ENCODE data around the gene GMPR2.

The GMPR2 gene

DNA sequence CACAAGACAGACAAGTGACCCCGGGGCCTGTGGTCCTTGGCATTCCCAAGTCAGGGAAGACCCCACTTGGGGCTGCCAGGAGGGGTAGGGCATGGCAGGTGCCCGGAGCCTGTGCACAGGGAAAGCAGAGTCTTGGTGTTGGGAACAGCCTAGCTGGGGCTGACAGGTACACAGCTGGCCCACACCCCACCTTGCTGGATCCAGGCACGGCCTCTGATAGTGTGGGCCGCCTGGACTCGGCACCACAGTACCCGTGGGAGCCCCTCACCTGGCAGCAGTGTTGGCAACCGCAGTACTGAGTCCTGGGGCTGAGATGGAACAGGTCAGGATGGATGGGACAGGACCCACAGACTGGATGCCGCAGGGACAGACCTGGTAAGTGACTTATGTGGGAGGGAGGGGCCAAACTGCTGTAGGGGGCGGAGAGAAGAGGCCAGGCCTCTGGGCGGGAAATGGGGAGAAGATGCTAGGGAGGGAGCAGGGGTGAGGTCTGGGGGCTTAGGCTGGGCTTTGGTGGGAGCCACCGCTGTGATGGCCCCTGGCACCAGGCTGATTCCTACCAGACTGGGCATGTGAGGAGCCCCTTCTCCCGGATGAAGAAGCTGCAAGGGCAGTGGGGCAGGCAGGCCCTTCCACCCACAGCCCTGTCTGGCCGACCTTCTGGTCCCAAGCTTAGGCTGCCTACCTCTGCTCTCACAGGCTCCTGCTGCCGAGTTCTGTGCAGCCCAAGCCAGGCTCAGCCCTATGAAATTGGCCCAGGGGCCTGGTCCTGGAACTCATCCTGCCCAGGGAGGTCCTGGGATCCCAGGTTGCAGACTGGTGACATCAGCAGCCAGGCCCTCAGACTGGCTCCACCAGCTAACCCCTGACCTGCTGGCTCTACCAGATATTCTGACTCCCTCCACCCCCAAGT, 30.3 kb downstream of the GMPR2 start, which contains the start of gene TGM1:
Gene TGM1, minus strand, starts transcription at position 357 of the 913 bp plus-strand sequence. CDS start 825 bp downstream, outside the sequence.
- TF ChIP-seq, protein P1, sequence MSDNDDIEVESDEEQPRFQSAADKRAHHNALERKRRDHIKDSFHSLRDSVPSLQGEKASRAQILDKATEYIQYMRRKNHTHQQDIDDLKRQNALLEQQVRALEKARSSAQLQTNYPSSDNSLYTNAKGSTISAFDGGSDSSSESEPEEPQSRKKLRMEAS (IDR thresholded peaks at IDR 0.05; ENCODE audit: low read depth, low read length), result no peak
- TF ChIP-seq POLR2A (IDR thresholded peaks at IDR 0.05; ENCODE audit: extremely low read depth, insufficient read length) (no peak), MYC (IDR thresholded peaks at IDR 0.05; ENCODE audit: low read depth, low read length) (no peak)
- TF ChIP-seq, protein P2, sequence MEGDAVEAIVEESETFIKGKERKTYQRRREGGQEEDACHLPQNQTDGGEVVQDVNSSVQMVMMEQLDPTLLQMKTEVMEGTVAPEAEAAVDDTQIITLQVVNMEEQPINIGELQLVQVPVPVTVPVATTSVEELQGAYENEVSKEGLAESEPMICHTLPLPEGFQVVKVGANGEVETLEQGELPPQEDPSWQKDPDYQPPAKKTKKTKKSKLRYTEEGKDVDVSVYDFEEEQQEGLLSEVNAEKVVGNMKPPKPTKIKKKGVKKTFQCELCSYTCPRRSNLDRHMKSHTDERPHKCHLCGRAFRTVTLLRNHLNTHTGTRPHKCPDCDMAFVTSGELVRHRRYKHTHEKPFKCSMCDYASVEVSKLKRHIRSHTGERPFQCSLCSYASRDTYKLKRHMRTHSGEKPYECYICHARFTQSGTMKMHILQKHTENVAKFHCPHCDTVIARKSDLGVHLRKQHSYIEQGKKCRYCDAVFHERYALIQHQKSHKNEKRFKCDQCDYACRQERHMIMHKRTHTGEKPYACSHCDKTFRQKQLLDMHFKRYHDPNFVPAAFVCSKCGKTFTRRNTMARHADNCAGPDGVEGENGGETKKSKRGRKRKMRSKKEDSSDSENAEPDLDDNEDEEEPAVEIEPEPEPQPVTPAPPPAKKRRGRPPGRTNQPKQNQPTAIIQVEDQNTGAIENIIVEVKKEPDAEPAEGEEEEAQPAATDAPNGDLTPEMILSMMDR (IDR thresholded peaks at IDR 0.05; ENCODE audit: low read depth, low read length), result no peak
- no peak within 1 kb of the TSS for H3K4me3 ChIP-seq (ENCODE audit: low read depth, low read length)
- DNase-seq (ENCODE audit: low read depth), result no peak

DNA sequence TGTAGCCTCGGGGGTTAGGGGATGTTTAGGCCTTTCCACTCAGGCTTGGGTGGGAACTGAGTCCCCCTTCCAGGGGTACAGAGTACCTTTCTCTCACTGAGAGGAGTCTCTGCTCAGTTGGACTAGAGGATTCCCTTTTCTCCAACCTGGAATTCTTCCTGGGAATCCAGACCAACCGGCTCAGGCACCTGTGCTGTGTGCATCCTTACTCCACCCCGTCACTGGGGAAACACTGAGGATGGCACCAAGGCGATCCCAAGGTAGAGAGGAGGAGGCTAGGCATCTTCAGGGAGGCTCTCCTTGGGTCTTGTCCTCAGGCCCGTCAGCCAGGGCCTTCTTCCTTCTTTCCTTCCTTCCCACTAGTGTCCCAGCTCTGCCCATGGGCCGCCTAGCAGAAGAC, 31.1 kb downstream of the GMPR2 start:
- DNase-seq (ENCODE audit: low read depth), result no peak
- TF ChIP-seq, protein P2 (IDR thresholded peaks at IDR 0.05; ENCODE audit: low read depth, low read length), result no peak
- TF ChIP-seq, protein P1 (IDR thresholded peaks at IDR 0.05; ENCODE audit: low read depth, low read length), result no peak
- no peak for TF ChIP-seq POLR2A (IDR thresholded peaks at IDR 0.05; ENCODE audit: extremely low read depth, insufficient read length)
- no peak for TF ChIP-seq MYC (IDR thresholded peaks at IDR 0.05; ENCODE audit: low read depth, low read length)

DNA sequence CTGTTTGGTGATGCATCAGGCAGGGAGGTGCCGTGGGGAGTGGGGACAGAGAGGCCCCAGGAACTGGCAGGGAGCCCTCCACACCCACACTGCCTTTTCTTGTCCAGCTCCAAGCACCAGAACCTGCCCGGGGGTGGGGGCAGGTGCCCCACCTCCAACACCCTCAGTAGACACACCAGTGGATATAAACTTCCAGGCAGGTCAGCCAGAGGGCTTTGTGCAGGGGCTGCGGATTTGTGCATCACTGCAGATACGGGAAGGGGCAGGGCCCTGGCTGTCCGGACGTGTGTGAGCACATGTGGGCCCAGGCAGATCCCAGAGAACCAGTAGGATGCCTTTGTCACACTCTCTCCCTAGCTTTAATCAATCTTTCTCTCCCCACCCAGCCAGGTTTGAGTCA, 31.6 kb downstream of the GMPR2 start:
- no peak for DNase-seq (ENCODE audit: low read depth)
- H3K4me3 ChIP-seq (ENCODE audit: low read depth, low read length), result no peak overlapping the region
- TF ChIP-seq, protein P2 (IDR thresholded peaks at IDR 0.05; ENCODE audit: low read depth, low read length), result no peak
- TF ChIP-seq MYC (IDR thresholded peaks at IDR 0.05; ENCODE audit: low read depth, low read length) (no peak), POLR2A (IDR thresholded peaks at IDR 0.05; ENCODE audit: extremely low read depth, insufficient read length) (no peak)
- TF ChIP-seq, protein P1 (IDR thresholded peaks at IDR 0.05; ENCODE audit: low read depth, low read length), result no peak

More for the DNA sequence above, 31.1 kb downstream of the GMPR2 start:
- H3K4me3 ChIP-seq (ENCODE audit: low read depth, low read length), result no peak overlapping the region

DNA sequence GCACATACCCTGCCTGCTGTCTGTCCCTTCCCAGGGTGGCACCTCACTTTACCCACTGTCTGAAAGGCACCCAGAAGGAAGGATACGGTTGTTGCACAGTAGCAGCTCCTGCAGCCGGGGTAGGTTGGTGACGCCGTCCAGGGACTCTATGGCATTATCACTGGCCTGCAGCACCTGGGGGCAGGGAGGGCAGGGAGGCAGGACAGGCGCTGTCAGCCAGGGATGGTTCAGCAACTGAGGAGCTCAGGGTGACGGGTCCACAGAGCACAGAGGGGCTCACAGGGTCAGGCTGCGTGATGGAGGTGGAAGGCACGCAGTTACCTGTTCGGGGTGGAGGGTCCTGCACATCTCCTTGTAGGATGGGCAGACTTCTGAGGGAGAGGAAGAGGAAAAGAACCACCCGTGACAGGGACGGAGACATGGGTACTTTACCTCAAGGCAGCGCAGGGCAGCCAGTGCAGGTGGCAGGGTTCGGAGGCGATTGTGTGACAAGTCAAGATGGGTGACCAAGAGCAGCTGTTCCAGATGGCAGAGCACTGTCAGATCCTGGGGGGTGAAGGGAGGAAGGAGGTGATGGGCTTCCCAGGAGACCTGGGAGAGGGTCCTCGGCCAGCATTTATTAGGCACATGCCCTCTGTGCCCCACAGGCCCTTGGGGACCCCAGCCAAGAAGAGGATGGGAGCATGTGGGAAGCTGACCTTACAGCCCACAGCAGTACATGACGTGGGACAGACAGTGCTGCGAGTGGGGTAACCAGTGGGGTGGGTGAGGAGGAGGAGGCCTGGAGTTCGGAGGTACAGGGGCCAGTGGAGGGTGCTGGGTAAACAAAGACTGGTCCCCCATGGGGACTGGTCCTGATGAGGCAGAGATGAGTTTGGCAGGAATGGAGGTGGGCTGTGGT, 33.9 kb downstream of the GMPR2 start:
- H3K4me3 ChIP-seq (ENCODE audit: low read depth, low read length), result no peak overlapping the region
- DNase-seq (ENCODE audit: low read depth), result no peak
- no peak for TF ChIP-seq MYC (IDR thresholded peaks at IDR 0.05; ENCODE audit: low read depth, low read length)
- TF ChIP-seq, protein P2 (IDR thresholded peaks at IDR 0.05; ENCODE audit: low read depth, low read length), result no peak
- TF ChIP-seq, protein P1 (IDR thresholded peaks at IDR 0.05; ENCODE audit: low read depth, low read length), result no peak
- no peak for TF ChIP-seq POLR2A (IDR thresholded peaks at IDR 0.05; ENCODE audit: extremely low read depth, insufficient read length)

DNA sequence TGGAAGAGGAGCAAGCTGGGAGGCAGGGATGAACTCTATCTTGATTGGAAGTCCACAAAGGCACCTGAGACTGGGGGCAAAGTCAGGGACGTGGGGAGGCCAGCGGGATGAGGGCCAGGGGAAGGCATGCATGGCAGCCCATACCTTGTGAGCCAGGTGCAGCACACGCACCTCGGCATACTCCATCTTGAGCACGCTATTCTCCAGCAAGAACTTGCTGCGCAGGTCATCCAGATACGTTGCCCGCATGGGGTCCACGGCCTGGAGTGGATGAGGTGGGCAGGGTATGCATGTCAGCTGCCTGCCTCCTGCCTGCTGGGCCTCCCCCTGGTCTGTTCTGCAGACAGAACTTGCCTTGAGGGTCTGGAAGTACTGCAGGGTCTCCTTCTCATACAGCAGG, 34.8 kb downstream of the GMPR2 start:
- no peak for DNase-seq (ENCODE audit: low read depth)
- no peak for TF ChIP-seq POLR2A (IDR thresholded peaks at IDR 0.05; ENCODE audit: extremely low read depth, insufficient read length)
- TF ChIP-seq, protein P1 (IDR thresholded peaks at IDR 0.05; ENCODE audit: low read depth, low read length), result no peak
- TF ChIP-seq, protein P2 (IDR thresholded peaks at IDR 0.05; ENCODE audit: low read depth, low read length), result no peak
- no peak for TF ChIP-seq MYC (IDR thresholded peaks at IDR 0.05; ENCODE audit: low read depth, low read length)
- H3K4me3 ChIP-seq (ENCODE audit: low read depth, low read length), result no peak overlapping the region
